GM12891 (cell line): ENCODE measurements around the gene MLLT11.

ENCODE experiments used
- POLR2A ChIP-seq: IDR thresholded peaks from 2 replicates; pipeline ENCODE4 v1.6.1; 2011; ENCODE audit warnings: low read depth, low read length, control low read depth
- POLR2AphosphoS5 ChIP-seq: IDR thresholded peaks from 2 replicates; pipeline ENCODE4 v1.6.1; 2011; ENCODE audit warnings: low read depth, low read length, control low read depth
- POU2F2 ChIP-seq: IDR thresholded peaks from 2 replicates; pipeline ENCODE4 v1.6.1; 2011; ENCODE audit warnings: low read depth, mild to moderate bottlenecking, control low read depth, low read length, moderate library complexity
- SPI1 ChIP-seq: IDR thresholded peaks from 2 replicates; pipeline ENCODE4 v1.6.1; 2011; ENCODE audit warnings: low read depth, low read length, control low read depth
- TAF1 ChIP-seq: IDR thresholded peaks from 2 replicates; pipeline ENCODE4 v1.6.1; 2011; ENCODE audit warnings: low read depth, low read length, control low read depth

- TF ChIP-seq POLR2A (peak; percentile 81), POLR2AphosphoS5 (peak; percentile 88), TAF1 (peak; percentile 90), POU2F2 (no peak), SPI1 (peak; percentile 47)
These were observed 839 bp upstream of the MLLT11 start, which contains the start of gene CDC42SE1 for GRCh38 chr1:151059109-151060006.
